ENCODE data around the gene ATRN. TPM values are rescaled to one million over a fixed set of nuclear protein-coding genes. Genes with fewer than 3 reads are reported as not detected.

Gene ATRN
- total RNA-seq, 6 experiments from 2014 or later = 46.9 to 82.1 (median 59.1) TPM

DNA sequence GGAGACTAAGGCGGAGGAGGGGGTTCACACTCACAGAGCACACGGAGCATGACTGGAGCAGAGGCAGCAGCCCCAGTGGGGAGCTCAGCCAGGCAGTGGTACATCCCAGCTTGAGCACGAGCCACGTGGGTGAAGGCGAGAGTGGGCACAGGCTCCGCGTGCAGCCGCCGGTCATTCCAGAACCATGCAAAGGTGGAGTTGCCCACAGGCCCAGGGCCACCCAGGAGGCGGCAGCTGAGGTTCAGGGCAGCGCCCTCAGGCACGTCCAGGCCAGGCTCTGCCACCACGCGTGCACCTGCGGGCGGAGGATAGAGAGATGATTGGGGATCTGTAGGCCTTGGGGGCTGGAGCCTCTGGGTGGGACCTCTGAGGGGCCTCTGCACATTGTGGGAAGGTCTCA, 220.5 kb downstream of the ATRN start:
- DNase-seq = no peak
- WGBS (ENCODE audit: insufficient coverage, low coverage, low lambda C conversion rate, missing lambda C conversion rate) = no CpG with 5 or more reads among the region's 16 CpGs
- no peaks in the 10 kb centered on the region for H3K36me3 ChIP-seq
- ATAC-seq = no peak
- H3K4me1 ChIP-seq = no peaks in the 10 kb centered on the region
- TF ChIP-seq, protein P1, sequence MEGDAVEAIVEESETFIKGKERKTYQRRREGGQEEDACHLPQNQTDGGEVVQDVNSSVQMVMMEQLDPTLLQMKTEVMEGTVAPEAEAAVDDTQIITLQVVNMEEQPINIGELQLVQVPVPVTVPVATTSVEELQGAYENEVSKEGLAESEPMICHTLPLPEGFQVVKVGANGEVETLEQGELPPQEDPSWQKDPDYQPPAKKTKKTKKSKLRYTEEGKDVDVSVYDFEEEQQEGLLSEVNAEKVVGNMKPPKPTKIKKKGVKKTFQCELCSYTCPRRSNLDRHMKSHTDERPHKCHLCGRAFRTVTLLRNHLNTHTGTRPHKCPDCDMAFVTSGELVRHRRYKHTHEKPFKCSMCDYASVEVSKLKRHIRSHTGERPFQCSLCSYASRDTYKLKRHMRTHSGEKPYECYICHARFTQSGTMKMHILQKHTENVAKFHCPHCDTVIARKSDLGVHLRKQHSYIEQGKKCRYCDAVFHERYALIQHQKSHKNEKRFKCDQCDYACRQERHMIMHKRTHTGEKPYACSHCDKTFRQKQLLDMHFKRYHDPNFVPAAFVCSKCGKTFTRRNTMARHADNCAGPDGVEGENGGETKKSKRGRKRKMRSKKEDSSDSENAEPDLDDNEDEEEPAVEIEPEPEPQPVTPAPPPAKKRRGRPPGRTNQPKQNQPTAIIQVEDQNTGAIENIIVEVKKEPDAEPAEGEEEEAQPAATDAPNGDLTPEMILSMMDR (IDR thresholded peaks at IDR 0.05) = no peak
- TF ChIP-seq POLR2A (IDR thresholded peaks at IDR 0.05) = no peak
- intact Hi-C loops (cut with DNase I) = no loop called here
- H3K4me3 ChIP-seq = no peak overlapping the region
- H3K9me3 ChIP-seq = no peaks in the 10 kb centered on the region
- no peaks in the 10 kb centered on the region for H3K27me3 ChIP-seq
- no peak overlapping the region for H3K27ac ChIP-seq

DNA sequence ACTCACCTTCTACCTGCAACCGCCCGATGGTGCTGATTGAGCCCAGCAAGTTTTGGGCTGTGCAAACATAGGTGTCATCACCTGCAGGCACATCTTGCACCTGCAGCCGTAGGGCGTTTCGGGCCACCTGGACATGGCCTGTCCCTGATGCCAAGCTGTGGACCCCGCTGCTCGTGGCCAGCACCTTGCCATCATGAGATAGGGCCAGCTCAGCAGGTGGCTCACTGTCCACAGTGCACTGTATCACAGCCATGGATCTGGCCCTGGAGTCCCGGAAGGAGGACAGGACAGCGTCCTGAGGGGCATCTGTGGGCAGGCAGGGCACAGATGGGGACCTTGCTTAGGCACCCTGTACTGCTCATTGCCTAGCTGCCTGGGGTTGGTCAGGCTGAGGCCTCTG, 221.1 kb downstream of the ATRN start:
- no peak for TF ChIP-seq POLR2A (IDR thresholded peaks at IDR 0.05)
- TF ChIP-seq, protein P1 (IDR thresholded peaks at IDR 0.05) = no peak
- intact Hi-C loops (cut with DNase I) = no loop called here
- no peak for DNase-seq
- Histone ChIP-seq H3K27ac (no peak overlapping the region), H3K4me1 (no peaks in the 10 kb centered on the region), H3K9me3 (no peaks in the 10 kb centered on the region), H3K36me3 (no peaks in the 10 kb centered on the region), H3K4me3 (no peak overlapping the region), H3K27me3 (no peaks in the 10 kb centered on the region)
- no CpG with 5 or more reads among the region's 9 CpGs for WGBS (ENCODE audit: insufficient coverage, low coverage, low lambda C conversion rate, missing lambda C conversion rate)
- no peak for ATAC-seq

GRCh38 chr20:3692706-3693294, 222.0 kb downstream of the ATRN start:
- no peak overlapping the region for H3K4me3 ChIP-seq
- no peaks in the 10 kb centered on the region for H3K27me3 ChIP-seq
- H3K4me1 ChIP-seq = no peaks in the 10 kb centered on the region
- WGBS (ENCODE audit: insufficient coverage, low coverage, low lambda C conversion rate, missing lambda C conversion rate) = no CpG with 5 or more reads among the region's 23 CpGs
- TF ChIP-seq, protein P1 (IDR thresholded peaks at IDR 0.05) = no peak
- no peak for TF ChIP-seq POLR2A (IDR thresholded peaks at IDR 0.05)
- DNase-seq (no peak), ATAC-seq (no peak)
- no peak overlapping the region for H3K27ac ChIP-seq
- no peaks in the 10 kb centered on the region for H3K9me3 ChIP-seq
- intact Hi-C loops (cut with DNase I) = no loop called here
- H3K36me3 ChIP-seq = no peaks in the 10 kb centered on the region

DNA sequence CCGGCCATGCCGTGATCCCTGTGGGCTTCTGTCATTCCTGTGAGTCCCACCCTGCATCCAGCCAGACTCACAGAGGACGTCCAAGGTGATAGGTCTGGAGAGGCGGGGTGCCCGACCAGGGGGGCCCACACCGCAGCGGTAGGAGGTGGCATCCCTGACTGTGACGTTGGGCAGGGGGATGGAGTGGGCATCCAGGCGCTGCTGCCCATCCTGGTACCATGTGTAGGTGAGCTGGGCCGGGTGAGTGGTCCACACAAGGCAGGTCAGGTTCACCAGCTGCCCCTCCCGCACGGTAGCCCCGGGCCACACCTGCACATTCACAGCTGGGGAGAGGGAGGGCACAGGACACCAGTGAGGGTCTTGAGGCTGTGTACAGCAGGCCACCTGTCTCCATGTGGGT, 222.6 kb downstream of the ATRN start:
- Histone ChIP-seq H3K4me3 (no peak overlapping the region), H3K4me1 (no peaks in the 10 kb centered on the region), H3K9me3 (no peaks in the 10 kb centered on the region), H3K27me3 (no peaks in the 10 kb centered on the region), H3K27ac (no peak overlapping the region), H3K36me3 (no peaks in the 10 kb centered on the region)
- no peak for TF ChIP-seq POLR2A (IDR thresholded peaks at IDR 0.05)
- TF ChIP-seq, protein P1 (IDR thresholded peaks at IDR 0.05) = no peak
- DNase-seq (no peak), ATAC-seq (no peak)
- WGBS (ENCODE audit: insufficient coverage, low coverage, low lambda C conversion rate, missing lambda C conversion rate) = 60% methylated on average over 1 of the region's 13 CpGs
- intact Hi-C loops (cut with DNase I) = no loop called here

GRCh38 chr20:3694864-3695263, 224.0 kb downstream of the ATRN start:
- ATAC-seq (no peak), DNase-seq (no peak)
- Histone ChIP-seq H3K9me3 (no peaks in the 10 kb centered on the region), H3K4me3 (no peak overlapping the region), H3K36me3 (no peaks in the 10 kb centered on the region), H3K27ac (no peak overlapping the region), H3K27me3 (no peaks in the 10 kb centered on the region), H3K4me1 (no peaks in the 10 kb centered on the region)
- intact Hi-C loops (cut with DNase I) = no loop called here
- no peak for TF ChIP-seq POLR2A (IDR thresholded peaks at IDR 0.05)
- TF ChIP-seq, protein P1 (IDR thresholded peaks at IDR 0.05) = no peak
- WGBS (ENCODE audit: insufficient coverage, low coverage, low lambda C conversion rate, missing lambda C conversion rate) = 60% methylated on average over 1 of the region's 5 CpGs

Measured in right lobe of liver (tissue), 6 donors.